Measurements from ENCODE around the gene HNF1B. TPM values are rescaled to one million over a fixed set of nuclear protein-coding genes. Genes with fewer than 3 reads are reported as not detected.

The HNF1B gene
- total and polyA plus RNA-seq, 4 donors: 1.6 to 5.7 (median 4.5) TPM

- no peaks in the 10 kb centered on the region for H3K9me3 ChIP-seq (ENCODE audit: control insufficient read depth in 4 of 4, low read length in 3 of 4)
- no peak for TF ChIP-seq ATF3 (IDR thresholded peaks at IDR 0.05)
- TF ChIP-seq TAF1 (conservative IDR thresholded peaks at IDR 0.05): no peak
- H3K36me3 ChIP-seq (ENCODE audit: control insufficient read depth in 4 of 4, insufficient read depth in 3 of 4, low read depth in 1 of 4, low read length in 3 of 4): no peaks in the 10 kb centered on the region
- no peak for DNase-seq (ENCODE audit: low spot score)
- H3K27me3 ChIP-seq (ENCODE audit: control insufficient read depth in 4 of 4, insufficient read depth in 4 of 4, low read length in 3 of 4): no peaks in the 10 kb centered on the region
- H3K9ac ChIP-seq (ENCODE audit: low read depth in 1 of 2, low read length in 2 of 2): no peak overlapping the region
- H3K4me3 ChIP-seq (ENCODE audit: low read depth in 1 of 3, low read length in 3 of 3): no peak overlapping the region
- no peaks in the 10 kb centered on the region for H3K4me1 ChIP-seq (ENCODE audit: control insufficient read depth in 4 of 4, insufficient read depth in 4 of 4, low read length in 3 of 4)
- no peak overlapping the region for H3K27ac ChIP-seq (ENCODE audit: low read depth in 1 of 2, low read length in 2 of 2)
- WGBS: 97% methylated on average over 4 of the region's 4 CpGs
Observed at GRCh38 chr17:37755455-37755854, 10.6 kb upstream of the HNF1B start.

- Histone ChIP-seq H3K9me3 (ENCODE audit: control insufficient read depth in 4 of 4, low read length in 3 of 4) (no peaks in the 10 kb centered on the region), H3K4me3 (ENCODE audit: low read depth in 1 of 3, low read length in 3 of 3) (no peak overlapping the region), H3K9ac (ENCODE audit: low read depth in 1 of 2, low read length in 2 of 2) (no peak overlapping the region), H3K4me1 (ENCODE audit: control insufficient read depth in 4 of 4, insufficient read depth in 4 of 4, low read length in 3 of 4) (no peaks in the 10 kb centered on the region), H3K27ac (ENCODE audit: low read depth in 1 of 2, low read length in 2 of 2) (no peak overlapping the region), H3K27me3 (ENCODE audit: control insufficient read depth in 4 of 4, insufficient read depth in 4 of 4, low read length in 3 of 4) (no peaks in the 10 kb centered on the region), H3K36me3 (ENCODE audit: control insufficient read depth in 4 of 4, insufficient read depth in 3 of 4, low read depth in 1 of 4, low read length in 3 of 4) (no peaks in the 10 kb centered on the region)
- WGBS: 94% methylated on average over 5 of the region's 5 CpGs
- no peak for DNase-seq (ENCODE audit: low spot score)
- TF ChIP-seq FOXA1 (IDR thresholded peaks at IDR 0.05) (no peak), RAD21 (IDR thresholded peaks at IDR 0.05) (no peak)
Observed at GRCh38 chr17:37754363-37754762, 9.5 kb upstream of the HNF1B start.

- Histone ChIP-seq H3K4me3 (ENCODE audit: low read depth in 1 of 3, low read length in 3 of 3) (no peak overlapping the region), H3K9me3 (ENCODE audit: control insufficient read depth in 4 of 4, low read length in 3 of 4) (no peaks in the 10 kb centered on the region), H3K9ac (ENCODE audit: low read depth in 1 of 2, low read length in 2 of 2) (no peak overlapping the region), H3K4me1 (ENCODE audit: control insufficient read depth in 4 of 4, insufficient read depth in 4 of 4, low read length in 3 of 4) (no peaks in the 10 kb centered on the region), H3K27ac (ENCODE audit: low read depth in 1 of 2, low read length in 2 of 2) (no peak overlapping the region), H3K36me3 (ENCODE audit: control insufficient read depth in 4 of 4, insufficient read depth in 3 of 4, low read depth in 1 of 4, low read length in 3 of 4) (no peaks in the 10 kb centered on the region), H3K27me3 (ENCODE audit: control insufficient read depth in 4 of 4, insufficient read depth in 4 of 4, low read length in 3 of 4) (no peaks in the 10 kb centered on the region)
- 77% methylated on average over 5 of the region's 5 CpGs for WGBS
- DNase-seq (ENCODE audit: low spot score): no peak
- TF ChIP-seq JUND (IDR thresholded peaks at IDR 0.05): no peak
- no peak for TF ChIP-seq SP1 (IDR thresholded peaks at IDR 0.05)
- TF ChIP-seq GABPA (IDR thresholded peaks at IDR 0.05 in 1 of 2, conservative IDR thresholded peaks at IDR 0.05 in 1 of 2): no peak
- no peak for TF ChIP-seq YY1 (IDR thresholded peaks at IDR 0.05)
- no peak for TF ChIP-seq RAD21 (IDR thresholded peaks at IDR 0.05)
- no peak for TF ChIP-seq CTCF (IDR thresholded peaks at IDR 0.05; ENCODE audit: low read depth, low read length, missing input control)
- TF ChIP-seq, protein P1, sequence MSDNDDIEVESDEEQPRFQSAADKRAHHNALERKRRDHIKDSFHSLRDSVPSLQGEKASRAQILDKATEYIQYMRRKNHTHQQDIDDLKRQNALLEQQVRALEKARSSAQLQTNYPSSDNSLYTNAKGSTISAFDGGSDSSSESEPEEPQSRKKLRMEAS (IDR thresholded peaks at IDR 0.05): no peak
- no peak for TF ChIP-seq TAF1 (conservative IDR thresholded peaks at IDR 0.05)
- no peak for TF ChIP-seq FOXA2 (IDR thresholded peaks at IDR 0.05)
- TF ChIP-seq HNF4G (IDR thresholded peaks at IDR 0.05): no peak
- no peak for TF ChIP-seq NR2F2 (IDR thresholded peaks at IDR 0.05)
- TF ChIP-seq, protein P2, sequence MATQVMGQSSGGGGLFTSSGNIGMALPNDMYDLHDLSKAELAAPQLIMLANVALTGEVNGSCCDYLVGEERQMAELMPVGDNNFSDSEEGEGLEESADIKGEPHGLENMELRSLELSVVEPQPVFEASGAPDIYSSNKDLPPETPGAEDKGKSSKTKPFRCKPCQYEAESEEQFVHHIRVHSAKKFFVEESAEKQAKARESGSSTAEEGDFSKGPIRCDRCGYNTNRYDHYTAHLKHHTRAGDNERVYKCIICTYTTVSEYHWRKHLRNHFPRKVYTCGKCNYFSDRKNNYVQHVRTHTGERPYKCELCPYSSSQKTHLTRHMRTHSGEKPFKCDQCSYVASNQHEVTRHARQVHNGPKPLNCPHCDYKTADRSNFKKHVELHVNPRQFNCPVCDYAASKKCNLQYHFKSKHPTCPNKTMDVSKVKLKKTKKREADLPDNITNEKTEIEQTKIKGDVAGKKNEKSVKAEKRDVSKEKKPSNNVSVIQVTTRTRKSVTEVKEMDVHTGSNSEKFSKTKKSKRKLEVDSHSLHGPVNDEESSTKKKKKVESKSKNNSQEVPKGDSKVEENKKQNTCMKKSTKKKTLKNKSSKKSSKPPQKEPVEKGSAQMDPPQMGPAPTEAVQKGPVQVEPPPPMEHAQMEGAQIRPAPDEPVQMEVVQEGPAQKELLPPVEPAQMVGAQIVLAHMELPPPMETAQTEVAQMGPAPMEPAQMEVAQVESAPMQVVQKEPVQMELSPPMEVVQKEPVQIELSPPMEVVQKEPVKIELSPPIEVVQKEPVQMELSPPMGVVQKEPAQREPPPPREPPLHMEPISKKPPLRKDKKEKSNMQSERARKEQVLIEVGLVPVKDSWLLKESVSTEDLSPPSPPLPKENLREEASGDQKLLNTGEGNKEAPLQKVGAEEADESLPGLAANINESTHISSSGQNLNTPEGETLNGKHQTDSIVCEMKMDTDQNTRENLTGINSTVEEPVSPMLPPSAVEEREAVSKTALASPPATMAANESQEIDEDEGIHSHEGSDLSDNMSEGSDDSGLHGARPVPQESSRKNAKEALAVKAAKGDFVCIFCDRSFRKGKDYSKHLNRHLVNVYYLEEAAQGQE (IDR thresholded peaks at IDR 0.05): no peak
- no peak for TF ChIP-seq FOXA1 (IDR thresholded peaks at IDR 0.05)
- no peak for TF ChIP-seq HNF4A (conservative IDR thresholded peaks at IDR 0.05)
- TF ChIP-seq RXRA (IDR thresholded peaks at IDR 0.05): no peak
- no peak for TF ChIP-seq ATF3 (IDR thresholded peaks at IDR 0.05)
- no peak for TF ChIP-seq ZBTB33 (IDR thresholded peaks at IDR 0.05)
- no peak for TF ChIP-seq EGR1 (IDR thresholded peaks at IDR 0.05; ENCODE audit: low read depth in 2 of 2)
Observed at GRCh38 chr17:37752482-37752881, 7.6 kb upstream of the HNF1B start.
